H9 (cell line): Measurements from ENCODE around the gene SMAD6. TPM values are rescaled to one million over a fixed set of nuclear protein-coding genes. Genes with fewer than 3 reads are reported as not detected.

Experiments
- DNase-seq: peaks from one replicate; pipeline ENCODE4 v3.0.0-alpha.2; 2017
- H2AFZ ChIP-seq: one replicate; pipeline ENCODE4 v1.6.1; 2013; ENCODE audit warnings: mild to moderate bottlenecking, low read length, control low read depth, moderate library complexity
- H2AK5ac ChIP-seq: 2 replicates; pipeline ENCODE4 v1.6.1; 2013; ENCODE audit warnings: low read length, control low read depth, mixed read lengths; ENCODE audit not compliant: insufficient read length
- H2BK120ac ChIP-seq: one replicate; pipeline ENCODE4 v1.6.1; 2013; ENCODE audit warnings: low read depth, mild to moderate bottlenecking, low read length, control low read depth, inconsistent platforms; ENCODE audit not compliant: poor library complexity, severe bottlenecking
- H2BK12ac ChIP-seq: 2 replicates; pipeline ENCODE4 v1.6.1; 2013; ENCODE audit warnings: low read length, control low read depth, mixed read lengths, low read depth; ENCODE audit not compliant: insufficient read length
- H2BK15ac ChIP-seq: 2 replicates; pipeline ENCODE4 v1.6.1; 2013; ENCODE audit warnings: low read depth, low read length, control low read depth
- H2BK20ac ChIP-seq: one replicate; pipeline ENCODE4 v1.6.1; 2013; ENCODE audit warnings: low read depth, mild to moderate bottlenecking, low read length, control low read depth, inconsistent platforms; ENCODE audit not compliant: poor library complexity, severe bottlenecking
- H2BK5ac ChIP-seq: 2 replicates; pipeline ENCODE4 v1.6.1; 2013; ENCODE audit warnings: low read length, control low read depth, mixed read lengths; ENCODE audit not compliant: insufficient read length
- H3K14ac ChIP-seq: 2 replicates; pipeline ENCODE4 v1.6.1; 2013; ENCODE audit warnings: low read length, control low read depth; ENCODE audit not compliant: insufficient read depth
- H3K18ac ChIP-seq: 2 replicates; pipeline ENCODE4 v1.6.1; 2013; ENCODE audit warnings: low read depth, mild to moderate bottlenecking, mixed read lengths, low read length, control low read depth; ENCODE audit not compliant: insufficient read length
- H3K23ac ChIP-seq: 2 replicates; pipeline ENCODE4 v1.6.1; 2013; ENCODE audit warnings: low read length, control low read depth, mixed read lengths, low read depth; ENCODE audit not compliant: insufficient read length
- H3K23me2 ChIP-seq: 2 replicates; pipeline ENCODE4 v1.6.1; 2013; ENCODE audit warnings: low read depth, mild to moderate bottlenecking, mixed read lengths, low read length, control low read depth; ENCODE audit not compliant: insufficient read length, poor library complexity, severe bottlenecking
- H3K27ac ChIP-seq: 2 replicates; pipeline ENCODE4 v1.5.1; 2013; ENCODE audit warnings: low read length, control low read depth, mixed read lengths, low read depth; ENCODE audit not compliant: insufficient read length
- H3K27me3 ChIP-seq: 2 replicates; pipeline ENCODE4 v1.6.1; 2013; ENCODE audit warnings: low read length, control low read depth, inconsistent platforms; ENCODE audit not compliant: insufficient read depth
- H3K4ac ChIP-seq: 2 replicates; pipeline ENCODE4 v1.6.1; 2013; ENCODE audit warnings: low read depth, mild to moderate bottlenecking, control low read depth, inconsistent platforms, low read length, moderate library complexity
- H3K4me1 ChIP-seq: 2 replicates; pipeline ENCODE4 v1.6.1; 2013; ENCODE audit warnings: low read length, control low read depth, inconsistent platforms; ENCODE audit not compliant: insufficient read depth
- H3K4me2 ChIP-seq: 2 replicates; pipeline ENCODE4 v1.6.1; 2013; ENCODE audit warnings: low read length, control low read depth, mixed read lengths; ENCODE audit not compliant: insufficient read length, insufficient read depth
- H3K56ac ChIP-seq: 2 replicates; pipeline ENCODE4 v1.6.1; 2013; ENCODE audit warnings: low read depth, mild to moderate bottlenecking, mixed read lengths, low read length, control low read depth; ENCODE audit not compliant: insufficient read length
- H3K79me1 ChIP-seq: 2 replicates; pipeline ENCODE4 v1.6.1; 2013; ENCODE audit warnings: low read depth, mild to moderate bottlenecking, moderate library complexity, low read length, control low read depth, inconsistent platforms; ENCODE audit not compliant: insufficient read depth, poor library complexity, severe bottlenecking
- H3K79me2 ChIP-seq: 2 replicates; pipeline ENCODE4 v1.6.1; 2013; ENCODE audit warnings: low read length, control low read depth, inconsistent platforms; ENCODE audit not compliant: insufficient read depth
- H3K9ac ChIP-seq: 2 replicates; pipeline ENCODE4 v1.6.1; 2013; ENCODE audit warnings: low read length, control low read depth, mixed read lengths; ENCODE audit not compliant: insufficient read length; ENCODE audit errors: extremely low read depth
- H3K9me3 ChIP-seq: one replicate; pipeline ENCODE4 v1.6.1; 2013; ENCODE audit warnings: low read depth, low read length, inconsistent platforms; ENCODE audit not compliant: control insufficient read depth
- H3T11ph ChIP-seq: one replicate; pipeline ENCODE4 v1.6.1; 2013; ENCODE audit warnings: mild to moderate bottlenecking, low read length, control low read depth, inconsistent platforms
- H4K20me1 ChIP-seq: one replicate; pipeline ENCODE4 v1.6.1; 2013; ENCODE audit not compliant: control insufficient read depth, insufficient read length, insufficient read depth
- H4K5ac ChIP-seq: 2 replicates; pipeline ENCODE4 v1.6.1; 2013; ENCODE audit warnings: low read depth, mild to moderate bottlenecking, mixed read lengths, low read length, control low read depth; ENCODE audit not compliant: insufficient read length
- H4K8ac ChIP-seq: replicated peaks from 2 replicates; pipeline ENCODE4 v1.6.1; 2013; ENCODE audit warnings: low read length, control low read depth, mixed read lengths, low read depth; ENCODE audit not compliant: insufficient read length
- H4K91ac ChIP-seq: 2 replicates; pipeline ENCODE4 v1.6.1; 2013; ENCODE audit warnings: low read depth, mild to moderate bottlenecking, moderate library complexity, mixed read lengths, low read length, control low read depth; ENCODE audit not compliant: insufficient read length
- H3K27ac Mint-ChIP-seq, 3 experiments: 2 replicates in 2 of 3; 3 replicates in 1 of 3; pipeline ENCODE4 v1.8.0; 2020 to 2021; ENCODE audit warnings: mixed read lengths in 3 of 3, mild to moderate bottlenecking in 1 of 3, moderate library complexity in 1 of 3
- H3K27me3 Mint-ChIP-seq: 2 replicates; pipeline ENCODE4 v1.8.0; 2021; ENCODE audit warnings: low read depth, mild to moderate bottlenecking, moderate library complexity, mixed read lengths
- H3K36me3 Mint-ChIP-seq, 3 experiments: 2 replicates in 2 of 3; 3 replicates in 1 of 3; pipeline ENCODE4 v1.8.0; 2020 to 2021; ENCODE audit warnings: low read depth in 3 of 3, mixed read lengths in 3 of 3; ENCODE audit not compliant: insufficient read depth in 1 of 3
- H3K4me1 Mint-ChIP-seq, 2 experiments: 2 replicates each; pipeline ENCODE4 v1.8.0; 2020; ENCODE audit warnings: mixed read lengths in 2 of 2
- H3K4me3 Mint-ChIP-seq, 2 experiments: 2 replicates in 1 of 2; 3 replicates in 1 of 2; pipeline ENCODE4 v1.8.0; 2020 to 2021; ENCODE audit warnings: mild to moderate bottlenecking in 2 of 2, mixed read lengths in 2 of 2, moderate library complexity in 1 of 2
- H3K9me3 Mint-ChIP-seq, 2 experiments: 2 replicates in 1 of 2; 3 replicates in 1 of 2; pipeline ENCODE4 v1.8.0; 2020; ENCODE audit warnings: mild to moderate bottlenecking in 2 of 2, mixed read lengths in 2 of 2, moderate library complexity in 1 of 2
- CTCF ChIP-seq: fragments of 200-600 bp; sonication (generic); conservative IDR thresholded peaks from 3 replicates; pipeline ENCODE4 v1.8.0; 2021; ENCODE audit warnings: antibody characterized with exemption, mild to moderate bottlenecking
- WGBS: extraction: QIAGEN DNeasy Blood & Tissue Kit; methylation state at CpG from one replicate; pipeline ENCODE4 v1.1.7; 2013; ENCODE audit warnings: missing lambda C conversion rate, low lambda C conversion rate, mixed read lengths; ENCODE audit not compliant: insufficient read length; ENCODE audit errors: extremely low coverage; 5-methylcytosine and 5-hydroxymethylcytosine counted together
- total RNA-seq: library from RNA; stranded (reverse); gene quantifications from 2 replicates; pipeline ENCODE4 v1.2.1, GENCODE V29; 2021

Gene SMAD6
- total RNA-seq, 1 experiment from 2014 or later = 6.0 TPM

DNA sequence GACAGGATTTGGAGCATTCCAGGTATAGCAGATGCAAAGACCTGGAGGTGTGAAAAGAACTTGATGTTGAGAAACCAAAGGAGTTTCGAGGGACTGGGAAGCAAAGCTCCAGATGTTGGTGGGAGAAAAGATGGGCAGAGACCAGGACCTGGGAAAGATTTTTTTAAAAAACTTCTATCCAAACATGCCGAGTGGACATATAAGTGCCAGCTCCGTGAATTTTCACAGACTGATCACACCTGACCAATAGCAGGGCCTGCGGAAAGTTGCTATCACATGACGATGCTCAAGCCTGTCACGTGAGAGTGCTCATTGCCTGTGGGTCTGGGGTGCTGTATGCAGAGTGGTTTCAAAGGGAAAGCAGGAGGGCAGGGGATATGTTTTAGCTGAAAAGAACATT is 19.9 kb downstream of the SMAD6 start:
- H3K9ac ChIP-seq = no peak overlapping the region
- H2AFZ ChIP-seq = no peak overlapping the region
- no peaks in the 10 kb centered on the region for H3K79me1 ChIP-seq
- no peak overlapping the region for H3K4me3 Mint-ChIP-seq
- peaks cover 0 to 16% (median 4%) of the 10 kb centered on the region in 3 experiments; a peak in 6 of 7 replicates for H3K36me3 Mint-ChIP-seq
- no peaks in the 10 kb centered on the region for H3K79me2 ChIP-seq
- H3K27ac ChIP-seq = no peak overlapping the region
- no peak overlapping the region for H3K56ac ChIP-seq
- no peaks in the 10 kb centered on the region for H3K23me2 ChIP-seq
- H4K5ac ChIP-seq = no peak overlapping the region
- no peak overlapping the region for H3K14ac ChIP-seq
- H2BK12ac ChIP-seq = no peak overlapping the region
- H2AK5ac ChIP-seq = no peak overlapping the region
- no CpG with 5 or more reads among the region's 6 CpGs for WGBS
- H3K4ac ChIP-seq = no peak overlapping the region
- H3K27ac Mint-ChIP-seq = peak overlapping the region in 2 of 3 experiments; percentile 42 to 86; a peak in 2 of 7 replicates
- no peak overlapping the region for H2BK5ac ChIP-seq
- no peak overlapping the region for H2BK15ac ChIP-seq
- no peak for TF ChIP-seq CTCF
- no peak overlapping the region for H3T11ph ChIP-seq
- H3K4me1 ChIP-seq = no peaks in the 10 kb centered on the region
- no peak overlapping the region for H4K91ac ChIP-seq
- H3K23ac ChIP-seq = no peak overlapping the region
- H3K4me2 ChIP-seq = no peak overlapping the region
- H3K9me3 Mint-ChIP-seq = no peaks in the 10 kb centered on the region
- no peak overlapping the region for H4K8ac ChIP-seq
- no peak overlapping the region for H2BK120ac ChIP-seq
- DNase-seq = no peak
- no peak overlapping the region for H2BK20ac ChIP-seq
- no peaks in the 10 kb centered on the region for H3K27me3 Mint-ChIP-seq
- H3K9me3 ChIP-seq = no peaks in the 10 kb centered on the region
- no peaks in the 10 kb centered on the region for H3K27me3 ChIP-seq
- peaks cover 24% of the 10 kb centered on the region in 2 experiments for H3K4me1 Mint-ChIP-seq
- no peaks in the 10 kb centered on the region for H4K20me1 ChIP-seq
- H3K18ac ChIP-seq = no peak overlapping the region
